ENCODE data around the gene LDLR.
"Not testable (repeated sequence)": the region's sequence is repeated elsewhere in the genome, so short reads cannot be mapped to it uniquely, and the experiment has no call there.

LDLR gene

DNA sequence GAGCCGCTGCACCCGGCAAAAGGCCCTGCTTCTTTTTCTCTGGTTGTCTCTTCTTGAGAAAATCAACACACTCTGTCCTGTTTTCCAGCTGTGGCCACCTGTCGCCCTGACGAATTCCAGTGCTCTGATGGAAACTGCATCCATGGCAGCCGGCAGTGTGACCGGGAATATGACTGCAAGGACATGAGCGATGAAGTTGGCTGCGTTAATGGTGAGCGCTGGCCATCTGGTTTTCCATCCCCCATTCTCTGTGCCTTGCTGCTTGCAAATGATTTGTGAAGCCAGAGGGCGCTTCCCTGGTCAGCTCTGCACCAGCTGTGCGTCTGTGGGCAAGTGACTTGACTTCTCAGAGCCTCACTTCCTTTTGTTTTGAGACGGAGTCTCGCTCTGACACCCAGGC is 17.2 kb downstream of the LDLR start:
- Histone ChIP-seq H3K36me3 (ENCODE audit: control insufficient read depth, insufficient read depth, low read length) (peaks cover 92% of the 10 kb centered on the region), H3K4me1 (ENCODE audit: control insufficient read depth, insufficient read depth, low read length) (no peaks in the 10 kb centered on the region), H3K9me3 (ENCODE audit: control insufficient read depth, insufficient read depth, low read depth, low read length) (no peaks in the 10 kb centered on the region), H3K9ac (ENCODE audit: low read length) (no peak overlapping the region), H3K4me3 (ENCODE audit: low read depth, low read length) (no peak overlapping the region), H3K27ac (ENCODE audit: low read depth, low read length) (0 out of 2 replicates have a peak overlapping the region, but pooled peaks have one; percentile 4), H3K27me3 (ENCODE audit: control insufficient read depth, insufficient read depth, low read length) (no peaks in the 10 kb centered on the region)

DNA sequence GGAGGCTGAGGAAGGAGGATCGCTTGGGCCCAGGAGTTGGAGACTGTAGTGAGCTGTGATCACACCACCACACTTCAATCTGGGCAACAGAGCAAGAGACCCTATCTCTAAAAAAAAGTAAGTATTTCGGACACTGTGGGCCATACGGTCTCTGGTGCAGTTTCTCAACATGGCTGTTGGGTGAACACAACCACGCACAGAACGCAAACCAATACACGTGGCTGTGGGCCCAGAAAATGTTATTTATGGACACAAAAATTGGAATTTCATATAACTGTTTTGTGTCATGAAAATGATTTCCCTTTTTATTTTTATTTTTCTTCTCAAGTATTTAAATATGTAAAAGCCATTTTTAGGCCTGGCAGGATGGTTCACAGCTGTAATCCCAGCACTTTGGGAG is 19.5 kb downstream of the LDLR start:
- H3K27ac ChIP-seq (ENCODE audit: low read depth, low read length), result no peak overlapping the region
- peaks cover 93% of the 10 kb centered on the region for H3K36me3 ChIP-seq (ENCODE audit: control insufficient read depth, insufficient read depth, low read length)
- no peak overlapping the region for H3K9ac ChIP-seq (ENCODE audit: low read length)

DNA sequence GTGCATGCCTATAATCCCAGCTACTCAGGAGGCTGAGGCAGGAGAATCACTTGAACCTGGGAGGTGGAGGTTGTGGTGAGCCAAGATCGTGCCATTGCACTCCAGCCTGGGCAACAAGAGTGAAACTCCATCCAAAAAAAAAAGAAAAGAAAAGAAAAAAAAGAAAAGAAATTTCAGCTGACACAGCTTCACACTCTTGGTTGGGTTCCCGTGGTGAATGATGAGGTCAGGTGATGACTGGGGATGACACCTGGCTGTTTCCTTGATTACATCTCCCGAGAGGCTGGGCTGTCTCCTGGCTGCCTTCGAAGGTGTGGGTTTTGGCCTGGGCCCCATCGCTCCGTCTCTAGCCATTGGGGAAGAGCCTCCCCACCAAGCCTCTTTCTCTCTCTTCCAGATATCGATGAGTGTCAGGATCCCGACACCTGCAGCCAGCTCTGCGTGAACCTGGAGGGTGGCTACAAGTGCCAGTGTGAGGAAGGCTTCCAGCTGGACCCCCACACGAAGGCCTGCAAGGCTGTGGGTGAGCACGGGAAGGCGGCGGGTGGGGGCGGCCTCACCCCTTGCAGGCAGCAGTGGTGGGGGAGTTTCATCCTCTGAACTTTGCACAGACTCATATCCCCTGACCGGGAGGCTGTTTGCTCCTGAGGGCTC is 22.0 kb downstream of the LDLR start:
- no peaks in the 10 kb centered on the region for H3K27me3 ChIP-seq (ENCODE audit: control insufficient read depth, insufficient read depth, low read length)
- H3K27ac ChIP-seq (ENCODE audit: low read depth, low read length), result no peak overlapping the region
- peaks cover 94% of the 10 kb centered on the region for H3K36me3 ChIP-seq (ENCODE audit: control insufficient read depth, insufficient read depth, low read length)
- no peaks in the 10 kb centered on the region for H3K9me3 ChIP-seq (ENCODE audit: control insufficient read depth, insufficient read depth, low read depth, low read length)
- no peaks in the 10 kb centered on the region for H3K4me1 ChIP-seq (ENCODE audit: control insufficient read depth, insufficient read depth, low read length)
- H3K4me3 ChIP-seq (ENCODE audit: low read depth, low read length), result no peak overlapping the region
- H3K9ac ChIP-seq (ENCODE audit: low read length), result no peak overlapping the region

More for the DNA sequence above, 19.5 kb downstream of the LDLR start:
- no peak overlapping the region for H3K4me3 ChIP-seq (ENCODE audit: low read depth, low read length)
- H3K27me3 ChIP-seq (ENCODE audit: control insufficient read depth, insufficient read depth, low read length), result no peaks in the 10 kb centered on the region
- H3K4me1 ChIP-seq (ENCODE audit: control insufficient read depth, insufficient read depth, low read length), result no peaks in the 10 kb centered on the region
- H3K9me3 ChIP-seq (ENCODE audit: control insufficient read depth, insufficient read depth, low read depth, low read length), result no peaks in the 10 kb centered on the region

DNA sequence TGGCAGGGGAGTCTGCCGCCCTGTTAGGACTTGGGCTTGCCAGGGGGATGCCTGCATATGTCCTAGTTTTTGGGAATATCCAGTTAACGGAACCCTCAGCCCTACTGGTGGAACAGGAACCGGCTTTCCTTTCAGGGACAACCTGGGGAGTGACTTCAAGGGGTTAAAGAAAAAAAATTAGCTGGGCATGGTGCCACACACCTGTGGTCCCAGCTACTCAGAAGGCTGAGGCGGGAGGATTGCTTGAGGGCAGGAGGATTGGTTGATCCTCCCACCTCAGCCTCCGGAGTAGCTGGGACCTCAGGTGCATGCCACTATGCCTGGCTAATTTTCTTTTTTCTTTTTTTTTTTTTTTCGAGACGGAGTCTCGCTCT is 22.5 kb downstream of the LDLR start:
- H3K36me3 ChIP-seq (ENCODE audit: control insufficient read depth, insufficient read depth, low read length), result peaks cover 94% of the 10 kb centered on the region

DNA sequence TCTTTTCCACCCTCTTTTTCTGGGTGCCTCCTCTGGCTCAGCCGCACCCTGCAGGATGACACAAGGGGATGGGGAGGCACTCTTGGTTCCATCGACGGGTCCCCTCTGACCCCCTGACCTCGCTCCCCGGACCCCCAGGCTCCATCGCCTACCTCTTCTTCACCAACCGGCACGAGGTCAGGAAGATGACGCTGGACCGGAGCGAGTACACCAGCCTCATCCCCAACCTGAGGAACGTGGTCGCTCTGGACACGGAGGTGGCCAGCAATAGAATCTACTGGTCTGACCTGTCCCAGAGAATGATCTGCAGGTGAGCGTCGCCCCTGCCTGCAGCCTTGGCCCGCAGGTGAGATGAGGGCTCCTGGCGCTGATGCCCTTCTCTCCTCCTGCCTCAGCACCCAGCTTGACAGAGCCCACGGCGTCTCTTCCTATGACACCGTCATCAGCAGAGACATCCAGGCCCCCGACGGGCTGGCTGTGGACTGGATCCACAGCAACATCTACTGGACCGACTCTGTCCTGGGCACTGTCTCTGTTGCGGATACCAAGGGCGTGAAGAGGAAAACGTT is 24.0 kb downstream of the LDLR start:
- H3K36me3 ChIP-seq (ENCODE audit: control insufficient read depth, insufficient read depth, low read length), result peaks cover 98% of the 10 kb centered on the region
- H3K4me1 ChIP-seq (ENCODE audit: control insufficient read depth, insufficient read depth, low read length), result no peaks in the 10 kb centered on the region
- no peaks in the 10 kb centered on the region for H3K9me3 ChIP-seq (ENCODE audit: control insufficient read depth, insufficient read depth, low read depth, low read length)
- H3K27me3 ChIP-seq (ENCODE audit: control insufficient read depth, insufficient read depth, low read length), result no peaks in the 10 kb centered on the region
- H3K9ac ChIP-seq (ENCODE audit: low read length), result no peak overlapping the region
- no peak overlapping the region for H3K27ac ChIP-seq (ENCODE audit: low read depth, low read length)
- no peak overlapping the region for H3K4me3 ChIP-seq (ENCODE audit: low read depth, low read length)

More for the DNA sequence above, 22.5 kb downstream of the LDLR start:
- no peak overlapping the region for H3K9ac ChIP-seq (ENCODE audit: low read length)
- H3K27ac ChIP-seq (ENCODE audit: low read depth, low read length), result no peak overlapping the region
- no peaks in the 10 kb centered on the region for H3K4me1 ChIP-seq (ENCODE audit: control insufficient read depth, insufficient read depth, low read length)
- H3K4me3 ChIP-seq (ENCODE audit: low read depth, low read length), result no peak overlapping the region
- no peaks in the 10 kb centered on the region for H3K27me3 ChIP-seq (ENCODE audit: control insufficient read depth, insufficient read depth, low read length)
- H3K9me3 ChIP-seq (ENCODE audit: control insufficient read depth, insufficient read depth, low read depth, low read length), result no peaks in the 10 kb centered on the region

DNA sequence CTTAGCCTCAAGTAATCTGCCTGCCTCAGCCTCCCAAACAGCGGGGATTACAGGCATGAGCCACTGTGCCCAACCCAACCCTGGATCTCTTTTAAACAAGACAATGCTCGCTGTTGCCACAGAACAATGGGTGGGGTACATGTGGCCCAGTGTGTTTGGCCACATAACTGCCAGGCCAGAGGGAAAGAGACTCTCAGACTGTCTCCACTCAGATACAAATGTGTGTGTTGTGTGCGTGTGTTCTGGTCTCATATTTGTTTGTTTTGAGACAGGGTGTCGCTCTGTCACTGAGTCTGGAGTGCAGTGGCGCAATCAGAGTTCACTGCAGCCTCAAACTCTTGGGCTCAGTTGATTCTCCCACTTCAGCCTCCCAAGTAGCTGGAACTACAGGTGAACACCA is 25.8 kb downstream of the LDLR start:
- no peaks in the 10 kb centered on the region for H3K27me3 ChIP-seq (ENCODE audit: control insufficient read depth, insufficient read depth, low read length)
- H3K9me3 ChIP-seq (ENCODE audit: control insufficient read depth, insufficient read depth, low read depth, low read length), result no peaks in the 10 kb centered on the region
- no peak overlapping the region for H3K27ac ChIP-seq (ENCODE audit: low read depth, low read length)
- no peaks in the 10 kb centered on the region for H3K4me1 ChIP-seq (ENCODE audit: control insufficient read depth, insufficient read depth, low read length)
- H3K9ac ChIP-seq (ENCODE audit: low read length), result no peak overlapping the region
- H3K36me3 ChIP-seq (ENCODE audit: control insufficient read depth, insufficient read depth, low read length), result peaks cover 96% of the 10 kb centered on the region
- H3K4me3 ChIP-seq (ENCODE audit: low read depth, low read length), result no peak overlapping the region

DNA sequence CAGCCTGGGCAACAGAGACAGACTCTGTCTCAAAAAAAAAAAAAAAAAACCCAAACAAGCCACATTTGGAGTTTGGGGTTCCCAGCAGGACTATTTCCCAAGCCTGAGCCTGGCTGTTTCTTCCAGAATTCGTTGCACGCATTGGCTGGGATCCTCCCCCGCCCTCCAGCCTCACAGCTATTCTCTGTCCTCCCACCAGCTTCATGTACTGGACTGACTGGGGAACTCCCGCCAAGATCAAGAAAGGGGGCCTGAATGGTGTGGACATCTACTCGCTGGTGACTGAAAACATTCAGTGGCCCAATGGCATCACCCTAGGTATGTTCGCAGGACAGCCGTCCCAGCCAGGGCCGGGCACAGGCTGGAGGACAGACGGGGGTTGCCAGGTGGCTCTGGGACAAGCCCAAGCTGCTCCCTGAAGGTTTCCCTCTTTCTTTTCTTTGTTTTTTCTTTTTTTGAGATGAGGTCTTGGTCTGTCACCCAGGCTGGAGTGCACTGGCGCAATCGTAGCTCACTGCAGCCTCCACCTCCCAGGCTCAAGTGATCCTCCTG is 26.7 kb downstream of the LDLR start:
- Histone ChIP-seq H3K27ac (ENCODE audit: low read depth, low read length) (no peak overlapping the region; the same call in 1 of the 2 replicates), H3K27me3 (ENCODE audit: control insufficient read depth, insufficient read depth, low read length) (no peaks in the 10 kb centered on the region), H3K9ac (ENCODE audit: low read length) (no peak overlapping the region), H3K36me3 (ENCODE audit: control insufficient read depth, insufficient read depth, low read length) (peaks cover 96% of the 10 kb centered on the region), H3K4me1 (ENCODE audit: control insufficient read depth, insufficient read depth, low read length) (no peaks in the 10 kb centered on the region), H3K4me3 (ENCODE audit: low read depth, low read length) (no peak overlapping the region), H3K9me3 (ENCODE audit: control insufficient read depth, insufficient read depth, low read depth, low read length) (no peaks in the 10 kb centered on the region)

DNA sequence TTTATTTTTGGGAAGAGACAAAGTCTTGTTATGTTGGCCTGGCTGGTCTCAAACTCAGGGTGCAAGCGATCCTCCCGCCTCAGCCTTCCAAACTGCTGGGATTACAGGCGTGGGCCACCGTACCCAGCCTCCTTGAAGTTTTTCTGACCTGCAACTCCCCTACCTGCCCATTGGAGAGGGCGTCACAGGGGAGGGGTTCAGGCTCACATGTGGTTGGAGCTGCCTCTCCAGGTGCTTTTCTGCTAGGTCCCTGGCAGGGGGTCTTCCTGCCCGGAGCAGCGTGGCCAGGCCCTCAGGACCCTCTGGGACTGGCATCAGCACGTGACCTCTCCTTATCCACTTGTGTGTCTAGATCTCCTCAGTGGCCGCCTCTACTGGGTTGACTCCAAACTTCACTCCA is 27.2 kb downstream of the LDLR start:
- peaks cover 97% of the 10 kb centered on the region for H3K36me3 ChIP-seq (ENCODE audit: control insufficient read depth, insufficient read depth, low read length)
- H3K9me3 ChIP-seq (ENCODE audit: control insufficient read depth, insufficient read depth, low read depth, low read length), result no peaks in the 10 kb centered on the region

DNA sequence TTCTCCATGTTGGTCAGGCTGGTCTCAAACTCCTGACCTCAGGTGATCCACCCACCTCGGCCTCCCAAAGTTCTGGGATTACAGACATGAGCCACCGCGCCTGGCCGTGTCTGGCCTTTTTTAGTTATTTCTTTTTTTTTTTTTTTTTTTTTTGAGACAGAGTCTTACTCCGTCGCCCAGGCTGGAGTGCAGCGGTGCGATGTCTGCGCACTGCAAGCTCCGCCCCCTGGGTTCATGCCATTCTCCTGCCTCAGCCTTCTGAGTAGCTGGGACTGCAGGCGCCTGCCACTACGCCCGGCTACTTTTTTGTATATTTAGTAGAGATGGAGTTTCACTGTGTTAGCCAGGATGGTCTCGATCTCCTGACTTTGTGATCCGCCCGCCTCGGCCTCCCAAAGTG is 32.7 kb downstream of the LDLR start:
- H3K9me3 ChIP-seq (ENCODE audit: control insufficient read depth, insufficient read depth, low read depth, low read length); H3K4me1 ChIP-seq (ENCODE audit: control insufficient read depth, insufficient read depth, low read length); H3K9ac ChIP-seq (ENCODE audit: low read length); H3K27ac ChIP-seq (ENCODE audit: low read depth, low read length); H3K27me3 ChIP-seq (ENCODE audit: control insufficient read depth, insufficient read depth, low read length); H3K4me3 ChIP-seq (ENCODE audit: low read depth, low read length): not testable (repeated sequence)
- H3K36me3 ChIP-seq (ENCODE audit: control insufficient read depth, insufficient read depth, low read length), result peaks cover 94% of the 10 kb centered on the region

More for the DNA sequence above, 27.2 kb downstream of the LDLR start:
- Histone ChIP-seq H3K4me3 (ENCODE audit: low read depth, low read length) (no peak overlapping the region), H3K27ac (ENCODE audit: low read depth, low read length) (no peak overlapping the region), H3K4me1 (ENCODE audit: control insufficient read depth, insufficient read depth, low read length) (no peaks in the 10 kb centered on the region), H3K9ac (ENCODE audit: low read length) (no peak overlapping the region), H3K27me3 (ENCODE audit: control insufficient read depth, insufficient read depth, low read length) (no peaks in the 10 kb centered on the region)

DNA sequence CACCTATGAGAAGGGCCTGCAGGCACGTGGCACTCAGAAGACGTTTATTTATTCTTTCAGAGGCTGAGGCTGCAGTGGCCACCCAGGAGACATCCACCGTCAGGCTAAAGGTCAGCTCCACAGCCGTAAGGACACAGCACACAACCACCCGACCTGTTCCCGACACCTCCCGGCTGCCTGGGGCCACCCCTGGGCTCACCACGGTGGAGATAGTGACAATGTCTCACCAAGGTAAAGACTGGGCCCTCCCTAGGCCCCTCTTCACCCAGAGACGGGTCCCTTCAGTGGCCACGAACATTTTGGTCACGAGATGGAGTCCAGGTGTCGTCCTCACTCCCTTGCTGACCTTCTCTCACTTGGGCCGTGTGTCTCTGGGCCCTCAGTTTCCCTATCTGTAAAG is 33.9 kb downstream of the LDLR start:
- Histone ChIP-seq H3K36me3 (ENCODE audit: control insufficient read depth, insufficient read depth, low read length) (peaks cover 94% of the 10 kb centered on the region), H3K4me1 (ENCODE audit: control insufficient read depth, insufficient read depth, low read length) (no peaks in the 10 kb centered on the region), H3K9me3 (ENCODE audit: control insufficient read depth, insufficient read depth, low read depth, low read length) (no peaks in the 10 kb centered on the region), H3K9ac (ENCODE audit: low read length) (no peak overlapping the region), H3K27ac (ENCODE audit: low read depth, low read length) (no peak overlapping the region), H3K4me3 (ENCODE audit: low read depth, low read length) (no peak overlapping the region), H3K27me3 (ENCODE audit: control insufficient read depth, insufficient read depth, low read length) (no peaks in the 10 kb centered on the region)

DNA sequence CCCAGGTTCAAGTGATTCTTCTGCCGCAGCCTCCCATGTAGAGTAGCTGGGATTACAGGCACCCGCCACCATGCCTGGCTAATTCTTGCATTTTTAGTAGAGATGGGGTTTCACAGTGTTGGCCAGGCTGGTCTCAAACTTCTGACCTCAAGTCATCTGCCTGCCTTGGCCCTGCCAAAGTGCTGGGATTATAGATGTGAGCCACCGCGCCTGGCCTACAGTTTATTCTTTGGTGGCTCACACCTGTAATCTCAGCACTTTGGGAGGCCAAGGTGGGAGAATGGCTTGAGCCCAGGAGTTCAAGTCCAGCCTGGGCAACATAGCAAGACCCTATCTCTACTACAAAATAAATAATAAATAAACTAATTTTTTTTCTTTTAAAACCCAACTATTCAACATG is 34.9 kb downstream of the LDLR start:
- H3K27me3 ChIP-seq (ENCODE audit: control insufficient read depth, insufficient read depth, low read length); H3K9me3 ChIP-seq (ENCODE audit: control insufficient read depth, insufficient read depth, low read depth, low read length); H3K4me1 ChIP-seq (ENCODE audit: control insufficient read depth, insufficient read depth, low read length); H3K4me3 ChIP-seq (ENCODE audit: low read depth, low read length); H3K27ac ChIP-seq (ENCODE audit: low read depth, low read length); H3K9ac ChIP-seq (ENCODE audit: low read length): not testable (repeated sequence)
- peaks cover 96% of the 10 kb centered on the region for H3K36me3 ChIP-seq (ENCODE audit: control insufficient read depth, insufficient read depth, low read length)

Measured in HUES6 (cell line).